NCI-H2196 (cell line): ENCODE data around the gene ZCCHC7.
"Not testable (repeated sequence)": the region's sequence is repeated elsewhere in the genome, so short reads cannot be mapped to it uniquely, and the experiment has no call there.

Experiments used
- DNase-seq: peaks from one replicate; lab custom pipeline; 2025; ENCODE audit not compliant: unreplicated experiment; lab: John Stamatoyannopoulos, UW

The ZCCHC7 gene

DNA sequence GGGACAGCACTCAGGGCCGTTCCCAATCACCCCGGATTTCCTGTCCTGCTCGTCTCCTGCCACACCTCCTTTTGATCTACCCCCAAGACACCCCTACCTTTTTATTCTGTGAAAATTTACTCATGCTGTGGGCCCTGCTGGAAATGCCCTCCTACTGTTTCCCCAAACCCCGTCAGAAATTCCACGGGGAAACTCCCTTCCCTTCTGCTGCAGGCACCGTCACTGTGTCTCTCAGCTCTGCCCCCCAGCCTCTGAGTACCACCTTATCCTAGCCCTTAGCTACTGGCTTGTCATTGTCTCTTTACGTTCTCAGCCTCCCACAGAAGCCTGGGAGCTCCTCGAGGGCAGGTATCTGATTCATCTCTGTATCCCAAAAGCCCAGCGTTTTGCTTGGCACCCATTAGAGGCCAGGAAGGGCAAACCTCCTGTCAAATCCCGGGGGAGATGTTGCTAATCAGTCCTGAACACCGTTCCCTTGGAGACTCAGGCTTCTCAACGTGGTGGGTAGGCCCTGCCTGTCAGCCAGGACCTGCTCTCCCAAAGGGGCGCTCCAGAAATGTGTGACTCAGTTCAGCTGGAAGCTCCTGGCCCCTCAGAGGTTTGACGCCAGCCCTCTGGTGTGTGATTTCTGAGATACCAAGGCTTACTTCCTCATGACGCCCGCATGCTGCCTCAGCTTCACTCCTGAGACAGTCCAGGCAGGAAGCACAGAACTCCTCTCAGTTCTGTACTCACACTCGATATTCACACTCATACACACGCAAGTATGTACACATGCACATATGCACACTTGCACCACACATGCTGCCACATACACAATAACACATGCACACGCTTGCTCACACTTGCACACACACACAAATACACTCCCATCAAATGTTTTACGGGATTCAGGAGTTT is 251.4 kb downstream of the ZCCHC7 start:
- DNase-seq = no peak

DNA sequence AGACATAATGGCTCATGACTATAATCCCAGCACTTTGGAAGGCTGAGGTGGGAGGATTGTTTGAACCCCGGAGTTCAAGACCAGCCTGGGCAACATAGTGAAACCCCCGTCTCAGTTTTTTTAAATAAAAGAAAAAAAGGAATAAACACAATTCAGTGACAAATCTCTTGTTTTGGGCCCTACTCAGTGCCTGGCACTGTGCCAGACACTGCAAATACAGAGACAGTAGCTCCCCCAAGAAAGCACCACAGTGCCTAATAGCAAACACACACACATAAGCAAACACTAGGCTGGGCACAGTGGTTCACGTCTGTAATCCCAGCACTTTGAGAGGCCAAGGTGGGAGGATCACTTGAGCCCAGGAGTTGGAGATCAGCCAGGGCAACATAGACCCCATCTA is 252.5 kb downstream of the ZCCHC7 start:
- no peak for DNase-seq

DNA sequence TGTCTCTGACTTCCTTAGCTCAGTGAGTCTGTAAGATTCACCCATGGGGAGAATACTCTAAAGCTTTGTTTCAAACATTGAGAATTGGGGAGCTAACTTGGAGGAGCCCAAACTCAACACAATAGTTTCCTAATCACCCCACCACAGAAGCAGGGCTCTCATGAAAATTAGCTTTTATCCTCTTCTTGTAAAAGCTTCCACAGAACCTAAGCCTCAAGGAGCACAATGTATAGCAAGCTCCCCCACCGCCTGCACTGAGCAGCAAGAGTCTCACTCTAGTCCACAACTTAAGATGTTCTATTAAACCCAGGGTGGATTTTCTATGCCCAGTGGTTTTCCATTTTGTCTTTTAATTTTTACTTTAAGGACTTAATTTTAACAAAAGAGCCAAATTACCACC is 253.2 kb downstream of the ZCCHC7 start:
- DNase-seq = no peak

DNA sequence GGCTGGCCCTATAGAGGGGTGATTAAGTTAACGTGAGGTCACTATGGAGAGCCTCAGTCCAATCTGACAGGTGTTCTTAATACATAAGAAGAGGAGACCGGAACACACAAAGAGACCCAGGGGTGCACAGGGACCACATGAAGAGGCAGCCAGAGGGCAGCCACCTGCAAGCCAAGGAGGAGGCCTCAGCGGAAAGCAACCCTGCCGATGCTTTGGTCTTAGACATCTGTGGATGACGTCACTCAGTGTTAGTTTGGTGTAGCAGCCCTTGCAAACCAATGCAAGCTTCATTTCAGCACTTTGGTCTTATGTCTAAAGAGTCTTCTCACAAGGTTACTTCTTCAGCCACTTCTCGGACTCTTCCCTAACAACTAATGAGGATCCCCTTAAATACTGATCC is 254.5 kb downstream of the ZCCHC7 start:
- no peak for DNase-seq

DNA sequence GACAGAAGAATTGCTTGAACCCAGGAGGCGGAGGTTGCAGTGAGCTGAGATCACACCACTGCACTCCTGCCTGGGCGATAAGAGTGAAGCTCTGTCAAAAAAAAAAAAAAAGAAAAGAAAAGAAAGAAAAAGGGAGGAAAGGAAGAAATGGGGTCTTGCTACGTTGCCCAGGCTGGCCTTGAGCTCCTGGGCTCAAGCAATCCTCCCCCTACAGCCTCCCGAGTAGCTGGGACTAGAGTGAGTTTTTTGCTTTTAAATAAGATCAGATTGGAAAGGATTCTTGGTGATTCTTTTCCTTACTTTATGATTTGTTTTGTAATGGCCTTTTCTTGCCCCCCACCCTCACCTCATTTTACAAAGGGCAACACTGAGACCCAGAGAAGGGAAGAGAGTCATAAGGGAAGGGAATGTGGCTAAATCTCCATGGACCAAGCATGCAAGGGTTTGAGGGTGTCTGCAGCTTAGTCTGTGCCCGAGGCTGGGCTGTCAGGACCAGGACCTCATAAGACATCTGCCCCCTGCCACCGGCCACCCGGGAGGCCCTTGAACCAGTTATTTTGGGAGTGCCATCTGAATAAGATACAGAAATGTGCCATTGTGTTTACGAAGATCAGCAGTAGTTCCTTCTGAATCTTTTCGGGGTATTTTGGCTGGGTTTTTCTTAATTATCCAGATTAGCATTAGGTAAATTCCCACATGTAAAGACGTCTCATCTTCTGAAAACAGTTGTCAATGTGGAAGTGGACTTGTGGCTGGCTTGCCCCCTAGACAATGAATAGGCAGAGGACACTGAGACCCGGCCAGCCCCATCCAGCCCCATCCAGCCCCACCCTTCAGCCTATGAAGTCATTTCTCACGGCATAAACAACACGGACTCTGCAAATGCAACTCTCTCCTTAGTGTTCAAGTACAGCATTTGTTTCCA is 257.6 kb downstream of the ZCCHC7 start:
- DNase-seq = no peak

DNA sequence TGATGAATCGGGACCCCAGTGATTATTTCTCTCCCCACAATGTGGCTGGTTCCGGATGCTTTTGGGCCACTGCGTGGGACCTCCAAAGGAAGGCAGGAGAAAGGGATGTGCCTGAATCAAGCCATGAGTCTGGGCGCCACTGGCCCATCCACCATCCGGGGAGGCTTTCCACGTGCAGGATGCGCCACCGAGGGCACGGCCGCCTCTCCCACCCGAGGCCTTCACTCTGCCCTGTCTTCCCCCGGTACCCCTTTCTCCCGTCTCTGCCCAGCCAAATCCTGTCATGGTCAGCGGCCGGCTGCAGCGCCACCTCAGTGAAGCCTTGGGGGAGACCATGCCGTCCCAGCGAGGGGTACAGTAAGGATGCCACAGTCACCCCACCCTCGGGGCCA is 258.2 kb downstream of the ZCCHC7 start:
- DNase-seq = no peak

DNA sequence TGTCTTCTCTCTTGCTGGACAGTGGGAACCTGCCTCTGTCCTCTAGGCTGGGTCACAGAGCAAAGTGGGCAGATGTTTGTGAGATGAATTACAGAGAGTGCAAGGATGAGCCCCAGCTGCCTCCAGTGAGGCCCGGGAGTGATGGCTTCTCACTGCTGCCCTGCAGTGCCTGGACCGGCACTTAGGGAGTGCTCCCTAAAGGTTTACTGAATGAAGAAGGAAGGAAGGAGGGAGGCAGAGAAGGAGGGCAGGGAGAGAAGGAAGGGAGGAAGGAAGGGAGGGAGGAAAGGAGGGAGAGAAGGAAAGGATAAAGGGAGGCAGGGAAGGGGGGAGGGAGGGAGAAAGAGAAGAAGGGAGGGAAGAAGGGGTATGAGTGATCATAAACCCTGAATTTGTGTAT is 259.5 kb downstream of the ZCCHC7 start:
- DNase-seq = no peak

DNA sequence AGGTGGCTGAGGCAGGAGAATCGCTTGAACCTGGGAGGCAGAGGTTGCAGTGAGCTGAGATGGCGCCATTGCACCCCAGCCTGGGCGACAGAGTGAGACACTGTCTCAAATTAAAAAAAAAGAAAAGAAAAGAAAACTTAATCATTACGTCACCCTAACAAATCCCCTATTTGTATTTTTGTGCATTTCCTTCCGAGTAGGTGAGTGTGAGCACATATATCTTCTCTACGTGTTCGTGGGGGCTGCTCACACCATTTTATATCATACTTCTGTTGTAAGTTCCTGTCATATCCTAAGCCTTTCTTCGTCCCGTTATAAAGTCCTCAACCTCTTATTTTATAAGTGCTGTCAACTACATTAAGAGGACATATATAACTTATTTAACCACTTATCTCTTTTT is 260.2 kb downstream of the ZCCHC7 start:
- DNase-seq = no peak

DNA sequence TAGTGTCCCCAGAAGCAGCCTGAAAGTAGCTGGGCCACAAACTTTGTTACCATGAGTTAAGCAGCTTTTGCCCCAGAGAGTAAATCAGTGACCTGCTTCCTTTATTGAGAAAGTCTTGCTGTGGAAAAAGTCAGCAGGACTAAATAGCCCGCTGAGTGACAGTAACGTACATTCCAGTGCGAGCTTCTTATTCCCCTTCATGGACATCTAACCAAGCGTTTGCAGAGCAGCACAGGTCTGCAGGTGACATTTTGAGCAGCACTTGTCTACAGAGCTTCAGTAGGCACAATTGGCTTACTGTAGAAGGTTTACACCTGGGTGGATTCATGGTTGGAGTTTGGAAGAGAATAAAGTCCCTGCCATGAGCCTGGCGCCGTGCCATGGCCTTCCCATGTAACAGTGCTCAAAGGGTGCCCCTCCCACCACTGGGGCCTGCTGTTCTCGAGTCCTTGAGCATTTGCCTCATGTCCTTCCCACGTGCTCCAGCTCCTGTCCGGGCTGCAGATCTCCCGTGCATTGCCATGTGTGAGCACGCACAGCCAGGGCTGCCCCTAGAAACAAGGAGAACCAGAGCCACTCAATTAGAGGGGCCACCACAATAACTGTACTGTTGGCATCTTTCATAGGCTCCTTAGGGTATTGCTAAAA is 260.8 kb downstream of the ZCCHC7 start:
- DNase-seq = no peak

DNA sequence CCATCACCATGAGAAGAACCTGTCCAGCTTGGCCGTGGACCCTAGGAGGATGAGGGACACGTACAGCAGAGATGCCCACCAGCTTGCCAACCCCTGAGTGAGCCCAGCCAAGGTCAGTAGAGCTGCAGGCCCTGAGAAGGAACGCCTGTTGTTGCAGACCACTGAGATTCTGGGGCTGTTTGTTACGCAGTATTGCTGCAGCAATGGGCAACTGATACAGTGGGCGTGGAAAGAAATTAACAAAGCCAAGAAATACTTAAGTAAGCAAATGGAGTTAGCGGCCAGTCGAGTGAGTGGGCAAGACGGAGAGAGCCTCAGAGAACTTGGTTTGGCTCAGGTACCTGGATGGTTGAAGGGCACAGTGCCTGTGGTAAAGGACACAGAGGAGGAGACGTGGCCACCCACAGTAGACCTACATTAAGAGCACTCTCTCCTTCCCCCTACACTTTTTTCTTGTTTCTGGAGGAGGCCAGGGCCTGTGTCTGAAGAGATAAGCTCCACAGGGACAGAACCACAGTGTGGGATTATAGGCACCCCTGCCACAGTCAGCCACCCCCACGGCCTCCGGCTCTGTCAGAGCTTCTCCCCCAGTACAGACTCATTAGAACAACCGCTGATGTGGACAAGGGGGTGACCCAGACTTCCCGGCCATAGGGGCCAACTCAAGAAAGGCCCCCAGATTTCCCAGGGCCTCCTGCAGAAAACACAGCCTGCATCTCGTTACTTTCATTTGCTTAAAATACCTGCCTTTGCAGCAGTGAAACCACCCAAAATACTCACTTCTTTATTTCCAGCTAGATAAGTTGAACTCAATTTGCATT is 262.0 kb downstream of the ZCCHC7 start:
- no peak for DNase-seq

DNA sequence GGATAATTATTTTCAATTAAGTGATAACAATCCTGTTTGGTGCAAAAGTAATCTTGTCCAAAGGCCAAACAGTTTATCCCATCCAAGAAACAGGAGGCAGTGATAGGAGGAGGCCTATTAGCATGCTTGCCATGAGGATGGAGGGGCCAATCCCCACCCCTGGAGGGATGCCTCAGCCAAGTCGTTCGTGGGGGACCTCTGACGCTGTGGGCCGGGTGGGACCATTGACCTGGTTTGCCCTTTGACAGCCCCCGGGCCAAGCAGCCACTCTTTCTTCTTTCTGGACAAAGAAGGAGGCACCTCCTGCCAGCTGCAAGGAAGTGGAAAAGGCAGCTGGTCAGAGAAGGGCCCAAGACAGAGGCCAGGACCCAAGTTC is 262.6 kb downstream of the ZCCHC7 start:
- DNase-seq = no peak

DNA sequence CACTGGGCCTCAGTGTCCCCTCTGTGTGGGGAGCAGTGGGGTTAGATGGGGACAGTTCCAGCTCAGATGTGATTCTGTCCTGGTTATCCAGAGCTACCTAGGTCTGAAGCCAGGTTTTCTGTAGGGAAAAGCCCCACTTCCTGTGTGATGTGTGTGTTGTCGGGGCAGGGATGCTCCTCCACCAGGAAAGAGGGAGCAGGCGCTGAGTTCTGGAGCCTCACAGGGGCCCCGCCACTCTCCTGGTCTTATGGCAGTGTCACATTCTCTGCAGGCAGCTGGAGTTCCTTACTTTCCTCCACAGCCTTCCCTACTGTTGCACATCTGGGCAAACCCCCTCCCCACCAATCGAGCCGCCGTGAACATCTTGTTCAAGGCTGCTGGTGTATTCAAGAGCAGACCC is 263.0 kb downstream of the ZCCHC7 start:
- DNase-seq = no peak

DNA sequence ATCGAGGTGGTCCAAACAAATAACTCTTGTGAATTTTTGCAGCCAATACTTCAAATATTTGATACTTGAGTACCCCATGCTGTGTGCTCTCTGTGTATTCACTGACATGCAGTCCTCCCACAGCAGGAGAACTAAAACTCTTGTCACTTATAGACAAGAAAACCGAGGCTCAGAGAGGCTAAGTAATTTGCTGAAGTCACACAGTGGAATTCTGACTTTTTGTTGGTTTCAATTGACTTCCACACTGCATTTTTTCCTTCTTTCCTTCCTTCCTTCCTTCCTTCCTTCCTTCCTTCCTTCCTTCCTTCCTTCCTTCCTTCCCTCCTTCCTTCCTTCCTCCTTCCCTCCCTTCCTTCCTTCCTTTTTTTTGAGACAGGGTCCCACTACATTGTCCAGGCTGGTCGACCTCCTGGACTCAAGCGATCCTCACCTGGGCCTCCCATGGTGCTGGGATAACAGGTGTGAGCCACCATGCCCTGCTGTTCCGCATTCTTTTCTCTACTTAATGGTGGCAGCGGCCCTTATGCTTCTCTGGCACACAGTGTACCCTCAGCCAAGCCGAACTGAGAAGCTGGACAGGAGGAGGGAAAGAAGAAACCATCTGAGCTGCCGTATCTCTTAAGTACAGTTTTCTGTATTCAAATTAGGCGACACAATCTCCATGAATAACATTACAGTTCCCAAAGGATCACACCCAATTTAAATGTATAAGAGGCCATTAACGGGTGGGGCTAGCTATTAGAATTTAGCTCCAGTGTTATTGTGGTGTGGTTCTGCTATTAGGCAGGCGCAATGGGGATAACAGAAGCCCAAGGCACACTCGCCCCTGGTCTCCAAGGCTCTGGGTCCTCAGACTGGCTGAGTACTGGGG is 263.7 kb downstream of the ZCCHC7 start:
- DNase-seq = no peak

DNA sequence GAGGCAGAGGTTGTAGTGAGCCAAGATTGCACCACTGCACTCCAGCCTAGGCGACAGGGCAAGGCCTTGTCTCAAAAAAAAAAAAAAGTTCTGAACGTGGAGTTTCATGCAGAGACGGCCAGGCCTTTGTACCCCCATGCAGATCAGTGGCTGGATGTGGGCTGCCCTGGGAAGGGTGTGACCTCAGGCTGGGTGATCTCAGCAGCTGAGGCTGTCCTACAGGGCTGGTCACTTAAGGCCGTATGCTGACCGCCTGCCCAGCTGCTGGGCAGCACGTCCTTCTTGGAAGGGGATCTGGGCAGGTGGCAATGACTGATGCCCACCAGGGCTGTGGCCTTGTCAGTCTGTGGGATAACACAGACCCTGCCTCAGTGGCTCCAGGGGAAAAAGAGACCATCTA is 264.9 kb downstream of the ZCCHC7 start:
- DNase-seq = no peak

DNA sequence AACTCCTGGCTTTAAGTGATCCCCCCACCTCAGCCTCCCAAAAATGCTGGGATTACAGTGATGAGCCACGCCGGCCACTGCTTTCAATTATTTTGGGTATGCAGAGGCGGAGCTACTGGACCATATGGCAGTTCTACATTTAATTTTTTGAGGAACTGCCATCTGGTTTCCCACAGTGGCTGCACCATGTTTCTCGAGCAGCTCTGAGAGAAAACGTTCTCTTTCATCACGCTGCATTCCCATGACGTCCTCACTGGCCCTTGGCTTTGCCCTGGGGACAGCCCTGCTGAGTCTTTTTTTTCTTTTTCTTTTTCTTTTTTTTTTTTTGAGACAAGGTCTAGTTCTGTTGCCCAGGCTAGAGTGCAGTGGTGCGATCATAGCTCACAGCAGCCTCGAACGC is 266.6 kb downstream of the ZCCHC7 start:
- DNase-seq = no peak

DNA sequence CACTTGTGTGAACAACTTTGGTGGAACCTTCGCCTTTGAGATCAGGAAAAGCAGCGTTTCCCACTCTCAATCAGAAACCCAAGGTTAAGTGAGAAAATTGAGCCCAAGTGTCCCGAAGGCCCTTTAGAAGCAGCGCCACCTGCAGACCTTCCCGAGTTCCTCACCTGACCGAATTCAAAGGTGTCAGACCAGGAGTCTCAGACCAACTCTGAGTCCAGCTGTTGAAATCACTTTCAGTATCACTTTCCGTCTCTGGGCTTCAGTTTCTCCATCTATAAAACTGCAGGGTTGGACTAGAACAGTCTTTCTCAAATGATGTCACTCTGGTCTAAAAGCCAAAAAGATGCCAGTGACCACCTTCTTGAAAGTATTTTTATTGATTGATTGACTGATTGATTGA is 270.4 kb downstream of the ZCCHC7 start:
- no peak for DNase-seq

DNA sequence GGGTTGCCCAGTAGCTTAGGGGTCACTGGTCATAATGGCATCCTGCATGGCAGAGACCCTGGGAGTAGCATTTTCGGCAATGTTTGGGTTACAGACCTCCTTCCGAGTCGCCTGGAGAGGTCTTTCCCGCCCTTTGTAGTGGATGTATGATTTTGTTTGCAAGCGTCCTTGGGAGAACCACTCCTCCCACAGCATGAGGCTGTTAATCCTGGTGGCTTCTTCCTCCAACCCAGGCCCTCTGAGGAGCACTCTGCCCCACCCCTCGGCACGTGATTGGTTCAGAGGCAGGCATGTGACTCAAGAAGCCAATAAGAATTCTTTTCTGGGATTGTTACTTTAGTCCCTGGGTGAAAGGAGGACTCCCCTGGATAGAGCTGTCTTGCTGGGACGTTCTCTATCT is 271.9 kb downstream of the ZCCHC7 start:
- DNase-seq = no peak

DNA sequence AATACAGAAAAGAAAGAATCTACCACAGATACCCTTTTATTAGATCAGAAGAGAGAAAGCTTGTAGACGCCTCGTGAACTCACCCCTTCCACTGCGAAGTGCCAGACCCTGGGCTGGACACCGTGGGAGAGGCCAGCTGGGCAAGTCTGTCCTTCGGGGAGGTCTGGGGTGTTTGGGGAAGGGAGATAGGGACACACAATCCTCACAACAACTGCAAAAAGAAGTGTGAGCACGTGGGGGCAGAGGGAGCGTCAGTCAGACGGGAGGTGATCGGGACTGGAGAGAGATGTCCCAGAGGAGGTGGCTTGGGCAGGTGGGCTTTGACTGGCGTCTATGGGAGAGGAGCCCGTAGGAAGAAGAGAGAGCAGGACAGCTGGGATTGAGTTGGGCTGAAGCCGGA is 274.9 kb downstream of the ZCCHC7 start:
- DNase-seq = no peak

DNA sequence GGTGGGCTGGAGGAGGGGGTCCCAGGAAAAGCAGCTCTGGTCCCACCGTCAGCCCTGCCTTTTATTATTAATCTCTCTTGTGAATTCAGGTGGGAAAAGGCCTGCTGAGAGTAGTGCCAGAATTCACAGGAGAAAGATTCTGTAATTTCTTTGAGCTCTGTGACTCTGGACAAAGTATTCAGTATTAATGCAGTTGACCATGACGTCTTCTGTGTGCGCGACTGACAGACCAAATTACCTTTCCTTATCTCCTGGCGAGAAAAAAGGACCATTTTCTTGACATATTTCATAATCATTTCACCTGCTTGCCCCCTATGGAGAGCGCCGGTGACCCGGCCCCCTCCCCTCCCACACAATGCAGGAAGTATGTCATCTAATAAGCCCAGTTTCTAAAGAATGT is 275.3 kb downstream of the ZCCHC7 start:
- no peak for DNase-seq

DNA sequence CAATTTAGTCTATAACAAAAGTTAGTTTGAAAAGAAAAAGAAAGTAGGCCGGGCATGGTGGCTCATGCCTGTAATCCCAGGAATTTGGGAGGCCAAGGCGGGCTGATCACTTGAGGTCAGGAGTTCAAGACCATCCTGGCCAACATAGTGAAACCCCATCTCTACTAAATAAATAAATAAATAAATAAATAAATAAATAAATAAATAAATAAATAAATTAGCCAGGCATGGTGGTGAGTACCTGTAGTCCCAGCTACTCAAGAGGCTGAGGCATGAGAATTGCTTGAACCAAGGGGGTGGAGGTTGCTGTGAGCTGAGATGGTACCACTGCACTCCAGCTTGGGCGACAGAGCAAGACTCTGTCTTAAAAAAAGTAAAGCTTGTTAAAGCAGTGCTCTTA is 277.6 kb downstream of the ZCCHC7 start:
- not testable (repeated sequence) for DNase-seq
